SK-N-SH treated with all-trans-retinoic acid at 6 μM for 48 hours (cell line): ENCODE measurements around the gene THSD7A.

Source experiments
- ARNTL ChIP-seq: fragments of 450-650 bp; formaldehyde crosslinking; IDR thresholded peaks from 2 replicates; pipeline ENCODE4 v1.5.0; 2020; ENCODE audit warnings: low read depth, mild to moderate bottlenecking, moderate library complexity, borderline replicate concordance
- BACH2 ChIP-seq: fragments of 250-450 bp; sonication (Bioruptor Pico); IDR thresholded peaks from 2 replicates; pipeline ENCODE4 v1.9.0; 2021; ENCODE audit warnings: mild to moderate bottlenecking, borderline replicate concordance
- CSDC2 ChIP-seq: fragments of 250-450 bp; sonication (Bioruptor Pico); IDR thresholded peaks from 2 replicates; pipeline ENCODE4 v1.5.0; 2020; ENCODE audit warnings: mild to moderate bottlenecking, moderate library complexity
- ESRRG ChIP-seq: fragments of 250-450 bp; sonication (Bioruptor Pico); IDR thresholded peaks from 2 replicates; pipeline ENCODE4 v1.6.1; 2021; ENCODE audit warnings: mild to moderate bottlenecking
- GLIS3 ChIP-seq: fragments of 250-450 bp; sonication (Bioruptor Pico); IDR thresholded peaks from 2 replicates; pipeline ENCODE4 v1.5.0; 2020; ENCODE audit warnings: mild to moderate bottlenecking, moderate library complexity
- PATZ1 ChIP-seq: fragments of 250-450 bp; sonication (Bioruptor Pico); IDR thresholded peaks from 2 replicates; pipeline ENCODE4 v1.8.0; 2020; ENCODE audit warnings: mild to moderate bottlenecking, moderate library complexity, borderline replicate concordance
- PPARA ChIP-seq: fragments of 250-450 bp; sonication (Bioruptor Pico); IDR thresholded peaks from 2 replicates; pipeline ENCODE4 v1.5.0; 2020; ENCODE audit warnings: mild to moderate bottlenecking, borderline replicate concordance
- RARB ChIP-seq: fragments of 250-450 bp; sonication (Bioruptor Pico); IDR thresholded peaks from 2 replicates; pipeline ENCODE4 v1.8.0; 2021; ENCODE audit warnings: mild to moderate bottlenecking, moderate library complexity
- TCF4 ChIP-seq: fragments of 250-450 bp; sonication (Bioruptor Pico); IDR thresholded peaks from 2 replicates; pipeline ENCODE4 v1.8.0; 2021; ENCODE audit warnings: mild to moderate bottlenecking, moderate library complexity, borderline replicate concordance
- ZFP3 ChIP-seq: fragments of 250-450 bp; sonication (Bioruptor Pico); IDR thresholded peaks from 2 replicates; pipeline ENCODE4 v1.5.0; 2020; ENCODE audit warnings: mild to moderate bottlenecking, moderate library complexity
- TF ChIP-seq, protein P1 (sequence below): fragments of 250-450 bp; sonication (Bioruptor Pico); IDR thresholded peaks from 2 replicates; pipeline ENCODE4 v1.8.0; 2021; ENCODE audit warnings: low read depth, mild to moderate bottlenecking, moderate library complexity, borderline replicate concordance
- TF ChIP-seq, protein P2 (sequence below): fragments of 250-450 bp; sonication (Bioruptor Pico); IDR thresholded peaks from 2 replicates; pipeline ENCODE4 v1.5.1; 2021; ENCODE audit warnings: mild to moderate bottlenecking, moderate library complexity

- TF ChIP-seq ESRRG (CRISPR knock-in tag) (no peak), PPARA (CRISPR knock-in tag) (no peak), RARB (no peak), ZFP3 (CRISPR knock-in tag) (no peak), GLIS3 (CRISPR knock-in tag) (no peak), TCF4 (CRISPR knock-in tag) (no peak), CSDC2 (no peak), ARNTL (no peak), BACH2 (CRISPR knock-in tag) (no peak), PATZ1 (CRISPR knock-in tag) (no peak)
- TF ChIP-seq, protein P1, sequence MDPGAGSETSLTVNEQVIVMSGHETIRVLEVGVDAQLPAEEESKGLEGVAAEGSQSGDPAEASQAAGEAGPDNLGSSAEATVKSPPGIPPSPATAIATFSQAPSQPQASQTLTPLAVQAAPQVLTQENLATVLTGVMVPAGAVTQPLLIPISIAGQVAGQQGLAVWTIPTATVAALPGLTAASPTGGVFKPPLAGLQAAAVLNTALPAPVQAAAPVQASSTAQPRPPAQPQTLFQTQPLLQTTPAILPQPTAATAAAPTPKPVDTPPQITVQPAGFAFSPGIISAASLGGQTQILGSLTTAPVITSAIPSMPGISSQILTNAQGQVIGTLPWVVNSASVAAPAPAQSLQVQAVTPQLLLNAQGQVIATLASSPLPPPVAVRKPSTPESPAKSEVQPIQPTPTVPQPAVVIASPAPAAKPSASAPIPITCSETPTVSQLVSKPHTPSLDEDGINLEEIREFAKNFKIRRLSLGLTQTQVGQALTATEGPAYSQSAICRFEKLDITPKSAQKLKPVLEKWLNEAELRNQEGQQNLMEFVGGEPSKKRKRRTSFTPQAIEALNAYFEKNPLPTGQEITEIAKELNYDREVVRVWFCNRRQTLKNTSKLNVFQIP (CRISPR knock-in tag) = no peak
- TF ChIP-seq, protein P2, sequence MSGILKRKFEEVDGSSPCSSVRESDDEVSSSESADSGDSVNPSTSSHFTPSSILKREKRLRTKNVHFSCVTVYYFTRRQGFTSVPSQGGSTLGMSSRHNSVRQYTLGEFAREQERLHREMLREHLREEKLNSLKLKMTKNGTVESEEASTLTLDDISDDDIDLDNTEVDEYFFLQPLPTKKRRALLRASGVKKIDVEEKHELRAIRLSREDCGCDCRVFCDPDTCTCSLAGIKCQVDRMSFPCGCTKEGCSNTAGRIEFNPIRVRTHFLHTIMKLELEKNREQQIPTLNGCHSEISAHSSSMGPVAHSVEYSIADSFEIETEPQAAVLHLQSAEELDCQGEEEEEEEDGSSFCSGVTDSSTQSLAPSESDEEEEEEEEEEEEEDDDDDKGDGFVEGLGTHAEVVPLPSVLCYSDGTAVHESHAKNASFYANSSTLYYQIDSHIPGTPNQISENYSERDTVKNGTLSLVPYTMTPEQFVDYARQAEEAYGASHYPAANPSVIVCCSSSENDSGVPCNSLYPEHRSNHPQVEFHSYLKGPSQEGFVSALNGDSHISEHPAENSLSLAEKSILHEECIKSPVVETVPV (CRISPR knock-in tag) = no peak
Observed at GRCh38 chr7:11570205-11570604, 261.8 kb downstream of the THSD7A start.
